ENCODE measurements around the gene UBN1. TPM values are rescaled to one million over a fixed set of nuclear protein-coding genes. Genes with fewer than 3 reads are reported as not detected.

UBN1 gene
- total and polyA plus RNA-seq, 10 of the 15 experiments (the other 5 are each of a cell fraction or from before 2014, with no cell fraction given) = 2.1 to 32.5 (median 13.9) TPM

DNA sequence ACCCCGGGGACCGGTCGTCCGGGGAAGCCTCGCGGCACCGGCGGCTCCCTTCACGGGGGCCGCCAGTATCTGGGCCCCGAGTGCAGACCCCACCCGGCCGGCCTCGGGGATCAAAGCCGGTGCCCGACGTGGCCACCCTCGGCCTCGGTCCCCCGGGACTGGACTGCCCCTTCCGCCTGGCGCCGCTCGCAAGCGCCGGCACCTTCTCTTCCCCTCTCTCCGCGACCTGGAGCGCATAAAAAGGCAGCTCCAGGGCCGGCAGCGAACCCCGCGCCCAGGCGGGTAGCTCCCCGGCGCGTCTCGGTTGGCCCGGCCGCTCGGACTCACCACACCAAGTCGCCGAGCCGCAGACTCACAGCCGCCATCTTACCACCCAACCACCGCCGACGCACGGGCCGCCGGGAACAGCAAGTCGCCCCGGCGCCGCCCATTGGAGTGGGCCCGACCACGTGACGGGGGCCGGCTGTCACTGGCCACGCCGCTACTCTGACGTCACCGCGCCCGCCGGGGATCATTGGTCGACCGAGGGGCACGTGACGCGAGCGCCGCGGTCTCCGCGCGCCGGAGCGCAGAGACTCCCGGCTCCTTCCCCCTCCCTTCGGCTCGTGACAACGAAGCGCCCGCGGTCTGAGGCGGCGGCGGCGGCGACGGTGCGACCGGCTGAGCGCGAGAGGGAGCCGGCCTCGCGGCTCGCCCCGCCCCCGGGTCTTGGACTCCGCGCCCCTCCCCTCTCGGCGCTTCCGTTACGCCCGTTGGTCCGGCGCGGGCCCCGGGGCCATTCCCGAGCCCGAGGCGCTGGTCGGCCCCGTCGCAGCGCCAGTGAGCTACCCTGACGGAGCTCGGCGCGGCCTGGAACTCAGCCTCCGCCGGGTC lies at the start of gene UBN1, which contains the start of gene GLYR1 (continued):
- TF ChIP-seq, protein P1, sequence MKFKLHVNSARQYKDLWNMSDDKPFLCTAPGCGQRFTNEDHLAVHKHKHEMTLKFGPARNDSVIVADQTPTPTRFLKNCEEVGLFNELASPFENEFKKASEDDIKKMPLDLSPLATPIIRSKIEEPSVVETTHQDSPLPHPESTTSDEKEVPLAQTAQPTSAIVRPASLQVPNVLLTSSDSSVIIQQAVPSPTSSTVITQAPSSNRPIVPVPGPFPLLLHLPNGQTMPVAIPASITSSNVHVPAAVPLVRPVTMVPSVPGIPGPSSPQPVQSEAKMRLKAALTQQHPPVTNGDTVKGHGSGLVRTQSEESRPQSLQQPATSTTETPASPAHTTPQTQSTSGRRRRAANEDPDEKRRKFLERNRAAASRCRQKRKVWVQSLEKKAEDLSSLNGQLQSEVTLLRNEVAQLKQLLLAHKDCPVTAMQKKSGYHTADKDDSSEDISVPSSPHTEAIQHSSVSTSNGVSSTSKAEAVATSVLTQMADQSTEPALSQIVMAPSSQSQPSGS (IDR thresholded peaks at IDR 0.05; ENCODE audit: low read length) = no peak
- TF ChIP-seq POLR2AphosphoS2 (IDR thresholded peaks at IDR 0.05; ENCODE audit: low read depth, low read length) = peak; percentile 48; the same call in 1 of the 2 replicates
- TF ChIP-seq SIN3A (IDR thresholded peaks at IDR 0.05; ENCODE audit: low read depth, low read length) = 0 out of 2 replicates have a peak, but pooled peaks have one; percentile 62
- peak; percentile 96 for TF ChIP-seq YY1 (IDR thresholded peaks at IDR 0.05; ENCODE audit: low read depth, low read length)
- TF ChIP-seq MEF2B (IDR thresholded peaks at IDR 0.05; ENCODE audit: partially characterized antibody, poor library complexity, severe bottlenecking) = peak; percentile 94
- peak; percentile 64; the same call in 1 of the 2 replicates for TF ChIP-seq PML (IDR thresholded peaks at IDR 0.05; ENCODE audit: low read length)
- no peak; the same call in 1 of the 2 replicates for TF ChIP-seq RB1 (IDR thresholded peaks at IDR 0.05; ENCODE audit: borderline replicate concordance)
- TF ChIP-seq ZNF207 (IDR thresholded peaks at IDR 0.05; ENCODE audit: borderline replicate concordance) = no peak
- no peak for TF ChIP-seq ESRRA (IDR thresholded peaks at IDR 0.05; ENCODE audit: low read length)
- TF ChIP-seq NRF1 (conservative IDR thresholded peaks at IDR 0.05; ENCODE audit: low read depth, low read length) = no peak
- TF ChIP-seq, protein P2, sequence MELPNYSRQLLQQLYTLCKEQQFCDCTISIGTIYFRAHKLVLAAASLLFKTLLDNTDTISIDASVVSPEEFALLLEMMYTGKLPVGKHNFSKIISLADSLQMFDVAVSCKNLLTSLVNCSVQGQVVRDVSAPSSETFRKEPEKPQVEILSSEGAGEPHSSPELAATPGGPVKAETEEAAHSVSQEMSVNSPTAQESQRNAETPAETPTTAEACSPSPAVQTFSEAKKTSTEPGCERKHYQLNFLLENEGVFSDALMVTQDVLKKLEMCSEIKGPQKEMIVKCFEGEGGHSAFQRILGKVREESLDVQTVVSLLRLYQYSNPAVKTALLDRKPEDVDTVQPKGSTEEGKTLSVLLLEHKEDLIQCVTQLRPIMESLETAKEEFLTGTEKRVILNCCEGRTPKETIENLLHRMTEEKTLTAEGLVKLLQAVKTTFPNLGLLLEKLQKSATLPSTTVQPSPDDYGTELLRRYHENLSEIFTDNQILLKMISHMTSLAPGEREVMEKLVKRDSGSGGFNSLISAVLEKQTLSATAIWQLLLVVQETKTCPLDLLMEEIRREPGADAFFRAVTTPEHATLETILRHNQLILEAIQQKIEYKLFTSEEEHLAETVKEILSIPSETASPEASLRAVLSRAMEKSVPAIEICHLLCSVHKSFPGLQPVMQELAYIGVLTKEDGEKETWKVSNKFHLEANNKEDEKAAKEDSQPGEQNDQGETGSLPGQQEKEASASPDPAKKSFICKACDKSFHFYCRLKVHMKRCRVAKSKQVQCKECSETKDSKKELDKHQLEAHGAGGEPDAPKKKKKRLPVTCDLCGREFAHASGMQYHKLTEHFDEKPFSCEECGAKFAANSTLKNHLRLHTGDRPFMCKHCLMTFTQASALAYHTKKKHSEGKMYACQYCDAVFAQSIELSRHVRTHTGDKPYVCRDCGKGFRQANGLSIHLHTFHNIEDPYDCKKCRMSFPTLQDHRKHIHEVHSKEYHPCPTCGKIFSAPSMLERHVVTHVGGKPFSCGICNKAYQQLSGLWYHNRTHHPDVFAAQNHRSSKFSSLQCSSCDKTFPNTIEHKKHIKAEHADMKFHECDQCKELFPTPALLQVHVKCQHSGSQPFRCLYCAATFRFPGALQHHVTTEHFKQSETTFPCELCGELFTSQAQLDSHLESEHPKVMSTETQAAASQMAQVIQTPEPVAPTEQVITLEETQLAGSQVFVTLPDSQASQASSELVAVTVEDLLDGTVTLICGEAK (IDR thresholded peaks at IDR 0.05; ENCODE audit: borderline replicate concordance) = no peak
- TF ChIP-seq NFYB (IDR thresholded peaks at IDR 0.05; ENCODE audit: insufficient read depth, low read depth, low read length) = peak; percentile 97
- no peak for TF ChIP-seq CHD1 (IDR thresholded peaks at IDR 0.05; ENCODE audit: low read depth, low read length)
- TF ChIP-seq, protein P3, sequence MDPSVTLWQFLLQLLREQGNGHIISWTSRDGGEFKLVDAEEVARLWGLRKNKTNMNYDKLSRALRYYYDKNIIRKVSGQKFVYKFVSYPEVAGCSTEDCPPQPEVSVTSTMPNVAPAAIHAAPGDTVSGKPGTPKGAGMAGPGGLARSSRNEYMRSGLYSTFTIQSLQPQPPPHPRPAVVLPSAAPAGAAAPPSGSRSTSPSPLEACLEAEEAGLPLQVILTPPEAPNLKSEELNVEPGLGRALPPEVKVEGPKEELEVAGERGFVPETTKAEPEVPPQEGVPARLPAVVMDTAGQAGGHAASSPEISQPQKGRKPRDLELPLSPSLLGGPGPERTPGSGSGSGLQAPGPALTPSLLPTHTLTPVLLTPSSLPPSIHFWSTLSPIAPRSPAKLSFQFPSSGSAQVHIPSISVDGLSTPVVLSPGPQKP (IDR thresholded peaks at IDR 0.05; ENCODE audit: low read depth, low read length) = no peak
- no peak for TF ChIP-seq BMI1 (IDR thresholded peaks at IDR 0.05; ENCODE audit: borderline replicate concordance)
- no peak for TF ChIP-seq SUPT20H (IDR thresholded peaks at IDR 0.05; ENCODE audit: borderline replicate concordance, control insufficient read depth, low read depth, low read length)
- peak; percentile 85; the same call in 1 of the 2 replicates for TF ChIP-seq RFX5 (IDR thresholded peaks at IDR 0.05; ENCODE audit: low read depth, low read length)
- peak; percentile 77; the same call in 1 of the 2 replicates for TF ChIP-seq SMAD5 (IDR thresholded peaks at IDR 0.05; ENCODE audit: low read depth)
- TF ChIP-seq, protein P4, sequence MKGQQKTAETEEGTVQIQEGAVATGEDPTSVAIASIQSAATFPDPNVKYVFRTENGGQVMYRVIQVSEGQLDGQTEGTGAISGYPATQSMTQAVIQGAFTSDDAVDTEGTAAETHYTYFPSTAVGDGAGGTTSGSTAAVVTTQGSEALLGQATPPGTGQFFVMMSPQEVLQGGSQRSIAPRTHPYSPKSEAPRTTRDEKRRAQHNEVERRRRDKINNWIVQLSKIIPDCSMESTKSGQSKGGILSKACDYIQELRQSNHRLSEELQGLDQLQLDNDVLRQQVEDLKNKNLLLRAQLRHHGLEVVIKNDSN (IDR thresholded peaks at IDR 0.05; ENCODE audit: borderline replicate concordance, extremely low read length, insufficient read depth, low read depth, low read length) = peak; percentile 100
- no peak for TF ChIP-seq HDAC2 (IDR thresholded peaks at IDR 0.05)
- TF ChIP-seq ZSCAN29 (IDR thresholded peaks at IDR 0.05) = 0 out of 2 replicates have a peak, but pooled peaks have one; percentile 45
